ENCODE results near the gene ANKH.

Gene ANKH

GRCh38 chr5:14777187-14777586, 94.4 kb downstream of the ANKH start:
- Histone ChIP-seq H3K27me3 (ENCODE audit: insufficient read depth, low read length, poor library complexity, severe bottlenecking) (no peaks in the 10 kb centered on the region), H4K20me1 (ENCODE audit: insufficient read depth, low read length, poor library complexity, severe bottlenecking) (no peaks in the 10 kb centered on the region), H3K9me2 (replicated peaks; ENCODE audit: low read depth, low read length) (no peaks in the 10 kb centered on the region), H3K9ac (ENCODE audit: low read depth, low read length, poor library complexity, severe bottlenecking) (no peak overlapping the region), H3K79me2 (ENCODE audit: insufficient read depth, low read length) (no peaks in the 10 kb centered on the region), H3K4me2 (ENCODE audit: low read depth, low read length, poor library complexity, severe bottlenecking) (no peak overlapping the region), H2AFZ (ENCODE audit: low read length) (no peak overlapping the region), H3K4me3 (ENCODE audit: low read length, poor library complexity, severe bottlenecking) (no peak overlapping the region), H3F3A (ENCODE audit: low read depth) (no peaks in the 10 kb centered on the region), H3K36me3 (ENCODE audit: insufficient read depth, low read length) (peaks cover 5% of the 10 kb centered on the region; the same call in 1 of the 2 replicates), H3K4me1 (ENCODE audit: insufficient read depth, low read length, poor library complexity, severe bottlenecking) (no peaks in the 10 kb centered on the region), H3K9me3 (ENCODE audit: insufficient read depth, low read depth, low read length) (no peaks in the 10 kb centered on the region)
- TF ChIP-seq EZH2phosphoT487 (IDR thresholded peaks at IDR 0.05; ENCODE audit: borderline replicate concordance) (no peak), CTCF (conservative IDR thresholded peaks at IDR 0.05; ENCODE audit: low read length) (no peak)

GRCh38 chr5:14776602-14777001, 95.0 kb downstream of the ANKH start:
- H3F3A ChIP-seq (ENCODE audit: low read depth), result no peaks in the 10 kb centered on the region
- H4K20me1 ChIP-seq (ENCODE audit: insufficient read depth, low read length, poor library complexity, severe bottlenecking), result no peaks in the 10 kb centered on the region
- H3K4me3 ChIP-seq (ENCODE audit: low read length, poor library complexity, severe bottlenecking), result no peak overlapping the region
- H3K9me3 ChIP-seq (ENCODE audit: insufficient read depth, low read depth, low read length), result no peaks in the 10 kb centered on the region
- no peaks in the 10 kb centered on the region for H3K4me1 ChIP-seq (ENCODE audit: insufficient read depth, low read length, poor library complexity, severe bottlenecking)
- H3K9me2 ChIP-seq (replicated peaks; ENCODE audit: low read depth, low read length), result no peaks in the 10 kb centered on the region
- no peaks in the 10 kb centered on the region for H3K27me3 ChIP-seq (ENCODE audit: insufficient read depth, low read length, poor library complexity, severe bottlenecking)
- H3K79me2 ChIP-seq (ENCODE audit: insufficient read depth, low read length), result no peaks in the 10 kb centered on the region
- TF ChIP-seq CTCF (conservative IDR thresholded peaks at IDR 0.05; ENCODE audit: low read length), result no peak
- TF ChIP-seq EZH2phosphoT487 (IDR thresholded peaks at IDR 0.05; ENCODE audit: borderline replicate concordance), result no peak
- H3K9ac ChIP-seq (ENCODE audit: low read depth, low read length, poor library complexity, severe bottlenecking), result no peak overlapping the region
- no peak overlapping the region for H2AFZ ChIP-seq (ENCODE audit: low read length)
- peaks cover 5% of the 10 kb centered on the region; the same call in 1 of the 2 replicates for H3K36me3 ChIP-seq (ENCODE audit: insufficient read depth, low read length)
- H3K4me2 ChIP-seq (ENCODE audit: low read depth, low read length, poor library complexity, severe bottlenecking), result no peak overlapping the region

- Histone ChIP-seq H3K4me2 (ENCODE audit: low read depth, low read length, poor library complexity, severe bottlenecking) (no peak overlapping the region), H2AFZ (ENCODE audit: low read length) (no peak overlapping the region), H4K20me1 (ENCODE audit: insufficient read depth, low read length, poor library complexity, severe bottlenecking) (no peaks in the 10 kb centered on the region), H3K9me3 (ENCODE audit: insufficient read depth, low read depth, low read length) (no peaks in the 10 kb centered on the region), H3K4me1 (ENCODE audit: insufficient read depth, low read length, poor library complexity, severe bottlenecking) (no peaks in the 10 kb centered on the region), H3K9ac (ENCODE audit: low read depth, low read length, poor library complexity, severe bottlenecking) (no peak overlapping the region), H3K27me3 (ENCODE audit: insufficient read depth, low read length, poor library complexity, severe bottlenecking) (no peaks in the 10 kb centered on the region), H3K79me2 (ENCODE audit: insufficient read depth, low read length) (no peaks in the 10 kb centered on the region; the same call in 1 of the 2 replicates), H3F3A (ENCODE audit: low read depth) (no peaks in the 10 kb centered on the region), H3K4me3 (ENCODE audit: low read length, poor library complexity, severe bottlenecking) (no peak overlapping the region), H3K36me3 (ENCODE audit: insufficient read depth, low read length) (peaks cover 3% of the 10 kb centered on the region; the same call in 1 of the 2 replicates), H3K9me2 (replicated peaks; ENCODE audit: low read depth, low read length) (no peaks in the 10 kb centered on the region)
- no peak for TF ChIP-seq EZH2phosphoT487 (IDR thresholded peaks at IDR 0.05; ENCODE audit: borderline replicate concordance)
- no peak for TF ChIP-seq CTCF (conservative IDR thresholded peaks at IDR 0.05; ENCODE audit: low read length)
These were observed 95.7 kb downstream of the ANKH start for GRCh38 chr5:14775857-14776256.
